Muscle layer of duodenum (tissue), 2 donors: Measurements from ENCODE around the gene OR10A6.

ENCODE experiments used
- H3K27ac ChIP-seq: one replicate; pipeline ENCODE4 v1.7.0; 2013; ENCODE audit warnings: mild to moderate bottlenecking, low read length
- H3K27me3 ChIP-seq: one replicate; pipeline ENCODE4 v1.7.0; 2013; ENCODE audit warnings: low read depth, mild to moderate bottlenecking, control low read depth, low read length
- H3K36me3 ChIP-seq, 2 donors: one replicate each; pipeline ENCODE4 v1.7.0; 2013; ENCODE audit warnings: low read length in 2 of 2, control low read depth in 1 of 2, mild to moderate bottlenecking in 1 of 2; ENCODE audit not compliant: insufficient read depth in 2 of 2, control insufficient read depth in 1 of 2
- H3K4me1 ChIP-seq, 2 donors: one replicate each; pipeline ENCODE4 v1.7.0; 2013; ENCODE audit warnings: low read length in 2 of 2, mild to moderate bottlenecking in 2 of 2, control low read depth in 1 of 2, moderate library complexity in 1 of 2; ENCODE audit not compliant: insufficient read depth in 2 of 2, control insufficient read depth in 1 of 2
- H3K4me3 ChIP-seq, 2 donors: one replicate each; pipeline ENCODE4 v1.7.0; 2013; ENCODE audit warnings: low read length in 2 of 2, low read depth in 1 of 2, mild to moderate bottlenecking in 1 of 2
- H3K9me3 ChIP-seq, 2 donors: one replicate each; pipeline ENCODE4 v1.7.0; 2013; ENCODE audit warnings: low read length in 2 of 2, control low read depth in 1 of 2, mild to moderate bottlenecking in 1 of 2; ENCODE audit not compliant: control insufficient read depth in 1 of 2
- donor health status: healthy.

Gene OR10A6

DNA sequence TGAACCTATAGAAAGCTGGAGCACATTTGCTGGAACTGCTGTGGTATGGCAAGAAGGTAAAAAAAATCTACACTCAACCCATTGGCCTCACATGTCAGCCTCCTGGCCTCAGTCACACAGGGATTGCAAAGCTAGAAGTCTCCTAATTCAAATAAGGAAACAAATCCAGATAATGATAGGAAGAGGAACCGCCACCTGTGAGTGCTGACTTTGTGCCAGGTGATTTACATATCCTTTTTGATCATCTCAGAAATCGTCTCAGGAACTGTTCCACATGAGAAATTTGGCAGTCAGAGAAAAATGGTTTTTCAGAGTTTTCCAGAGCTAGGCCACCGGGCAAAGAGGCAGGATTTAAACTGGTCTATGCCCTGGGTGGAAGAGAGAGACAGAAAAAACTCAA is 33.2 kb upstream of the OR10A6 start:
- Histone ChIP-seq H3K4me1 (no peaks in the 10 kb centered on the region), H3K36me3 (no peaks in the 10 kb centered on the region), H3K9me3 (no peaks in the 10 kb centered on the region), H3K4me3 (no peak overlapping the region), H3K27ac (no peak overlapping the region), H3K27me3 (no peaks in the 10 kb centered on the region)

DNA sequence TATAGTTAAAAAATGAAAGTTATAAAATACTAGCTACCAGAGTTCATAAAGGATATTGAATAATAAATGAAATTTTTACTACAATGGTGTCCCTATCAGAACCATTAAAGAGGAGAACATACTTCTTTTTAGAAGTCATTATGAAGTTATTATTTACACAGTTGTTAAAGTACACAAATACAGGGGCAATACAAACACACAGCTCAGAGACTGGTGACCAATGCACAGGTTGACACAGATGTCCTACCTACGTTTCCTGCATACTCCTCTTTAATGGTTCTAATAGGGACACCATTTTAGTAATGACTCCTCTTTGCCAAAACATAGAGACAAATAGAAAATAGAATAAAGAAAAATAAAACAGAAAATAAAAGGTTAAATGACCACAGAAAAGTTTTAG is 24.1 kb upstream of the OR10A6 start:
- Histone ChIP-seq H3K4me3 (no peak overlapping the region), H3K36me3 (no peaks in the 10 kb centered on the region), H3K27ac (no peak overlapping the region), H3K9me3 (peaks cover 0 to 2% of the 10 kb centered on the region in 2 donors), H3K4me1 (no peaks in the 10 kb centered on the region), H3K27me3 (no peaks in the 10 kb centered on the region)

DNA sequence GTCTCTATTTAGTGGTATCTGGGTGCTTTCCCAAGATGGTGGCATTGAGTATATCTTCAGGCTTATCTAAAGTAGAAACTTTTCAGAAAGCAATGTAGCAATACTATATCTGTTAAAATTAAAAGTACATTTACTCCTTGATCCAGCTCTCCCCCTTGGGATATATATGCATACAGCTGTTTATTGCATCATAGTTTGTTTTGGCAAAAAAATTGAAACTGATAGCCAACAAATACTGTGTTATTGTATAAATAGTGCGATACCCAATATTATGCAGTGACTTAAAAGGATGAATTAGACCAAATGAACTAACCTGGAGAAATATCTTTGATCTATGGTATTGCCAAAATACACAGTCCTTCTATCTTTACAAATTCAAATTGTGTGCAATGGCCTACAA is 18.9 kb upstream of the OR10A6 start:
- Histone ChIP-seq H3K27me3 (no peaks in the 10 kb centered on the region), H3K27ac (no peak overlapping the region), H3K4me3 (no peak overlapping the region), H3K9me3 (peaks cover 0 to 7% of the 10 kb centered on the region in 2 donors), H3K4me1 (no peaks in the 10 kb centered on the region), H3K36me3 (no peaks in the 10 kb centered on the region)

DNA sequence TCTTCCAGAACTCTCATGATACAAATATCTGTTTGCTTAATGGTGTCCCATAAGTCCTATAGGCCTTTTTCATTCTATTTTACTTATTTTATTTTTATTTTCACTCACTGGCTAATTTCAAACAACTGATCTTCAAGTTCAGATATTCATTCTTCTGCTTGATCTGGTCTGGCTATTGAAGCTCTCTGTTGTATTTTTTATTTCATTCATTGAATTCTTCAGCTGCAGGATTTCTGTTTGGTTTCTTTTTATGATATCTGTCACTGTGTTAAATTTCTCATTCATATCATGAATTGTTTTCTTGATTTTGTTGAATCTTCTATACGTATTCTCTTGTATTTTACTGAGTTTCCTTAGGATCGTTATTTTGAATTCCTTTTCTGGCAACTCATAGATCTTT is 13.1 kb upstream of the OR10A6 start:
- no peaks in the 10 kb centered on the region for H3K27me3 ChIP-seq
- H3K36me3 ChIP-seq = no peaks in the 10 kb centered on the region
- no peak overlapping the region for H3K27ac ChIP-seq
- no peak overlapping the region for H3K4me3 ChIP-seq
- H3K9me3 ChIP-seq = peaks cover 5 to 32% of the 10 kb centered on the region in 2 donors
- H3K4me1 ChIP-seq = no peaks in the 10 kb centered on the region

DNA sequence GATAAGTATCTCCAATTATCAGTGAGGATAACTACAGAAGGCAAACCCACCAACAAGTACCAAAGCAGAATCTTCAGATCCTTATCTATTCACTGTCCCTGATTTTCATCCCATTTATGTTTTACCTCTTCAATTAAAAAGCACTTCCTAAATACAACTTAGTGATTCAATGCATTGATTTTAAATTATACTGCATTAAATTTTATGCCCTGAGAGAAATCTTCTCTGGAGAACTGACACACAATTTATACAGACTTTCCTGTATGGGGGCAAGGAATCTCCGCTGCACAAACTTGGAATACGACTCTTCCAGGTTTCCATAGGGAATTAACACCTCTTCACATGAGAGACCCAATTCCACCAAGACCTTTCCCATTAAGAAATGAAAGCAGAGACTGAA is 10.5 kb upstream of the OR10A6 start, which contains the start of gene OR10A3:
OR10A3 (minus strand) TSS at position 101 of the 400 bp plus-strand sequence. CDS start 2,188 bp downstream, outside the sequence.
- Histone ChIP-seq H3K9me3 (peaks cover 5 to 32% of the 10 kb centered on the region in 2 donors), H3K27ac (no peak within 1 kb of the TSS), H3K27me3 (no peaks in the 10 kb centered on the region), H3K4me3 (no peak within 1 kb of the TSS), H3K36me3 (no peaks in the 10 kb centered on the region), H3K4me1 (no peaks in the 10 kb centered on the region)

DNA sequence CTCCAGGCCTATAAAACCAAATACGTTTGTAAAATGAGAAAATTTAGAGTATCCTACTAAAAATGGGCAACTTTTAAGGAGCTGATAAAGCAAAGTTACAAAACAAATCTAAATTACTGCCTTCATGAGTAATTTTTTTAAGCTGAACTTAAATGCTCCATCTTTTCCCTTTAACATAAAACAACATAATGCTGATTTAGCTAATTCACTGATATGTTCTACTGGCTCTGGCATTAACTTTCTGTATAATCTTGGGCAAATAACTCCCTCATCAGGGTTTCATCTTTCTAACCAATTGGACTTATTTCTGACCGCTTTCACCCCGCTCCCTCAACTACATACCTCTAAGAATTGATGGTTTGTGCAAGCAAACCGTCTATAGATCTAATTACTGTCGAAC is 10.1 kb upstream of the OR10A6 start:
- Histone ChIP-seq H3K27me3 (no peaks in the 10 kb centered on the region), H3K9me3 (peaks cover 5 to 32% of the 10 kb centered on the region in 2 donors), H3K4me1 (no peaks in the 10 kb centered on the region), H3K4me3 (no peak overlapping the region), H3K36me3 (no peaks in the 10 kb centered on the region), H3K27ac (no peak overlapping the region)

DNA sequence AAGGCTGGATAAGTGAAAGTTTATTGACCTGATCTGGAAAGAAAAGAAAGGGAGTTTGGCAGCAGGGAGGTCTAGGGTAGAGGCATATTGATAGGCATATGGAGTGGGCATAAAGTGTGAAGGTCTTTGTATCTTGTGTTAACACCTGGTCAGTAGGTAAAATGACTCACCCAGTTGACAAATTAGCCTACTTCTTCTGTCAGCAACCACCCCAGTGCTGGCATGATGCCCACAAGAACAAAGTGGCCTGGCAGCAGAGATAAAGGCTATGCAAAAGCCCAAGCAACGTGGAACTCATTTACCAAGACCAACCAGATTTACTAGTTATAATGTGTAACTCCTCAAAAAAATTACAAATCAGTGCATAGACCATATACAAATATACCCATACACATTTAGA is 5.5 kb upstream of the OR10A6 start:
- H3K4me1 ChIP-seq = no peaks in the 10 kb centered on the region
- H3K9me3 ChIP-seq = no peaks in the 10 kb centered on the region
- no peak overlapping the region for H3K27ac ChIP-seq
- no peaks in the 10 kb centered on the region for H3K36me3 ChIP-seq
- no peaks in the 10 kb centered on the region for H3K27me3 ChIP-seq
- H3K4me3 ChIP-seq = no peak overlapping the region

DNA sequence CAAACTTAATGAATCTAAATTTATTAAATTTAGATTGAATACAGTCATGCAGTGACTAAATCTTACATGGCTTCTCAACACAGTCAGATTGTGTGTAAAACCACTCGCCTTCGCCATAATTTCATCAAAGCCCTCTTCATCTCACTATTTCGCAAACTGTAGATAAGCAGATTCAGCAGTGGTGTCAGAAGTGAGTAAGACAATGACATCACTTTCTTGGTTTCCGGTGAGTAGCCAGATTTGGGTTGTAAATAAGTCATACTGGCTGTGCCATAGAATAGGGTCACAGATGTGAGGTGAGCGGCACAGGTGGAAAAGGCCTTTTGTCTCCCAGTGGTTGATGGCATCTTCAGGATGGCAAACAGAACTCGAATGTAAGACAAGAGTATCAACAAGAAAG is 3.4 kb downstream of the OR10A6 start:
- Histone ChIP-seq H3K4me3 (no peak overlapping the region), H3K27me3 (no peaks in the 10 kb centered on the region), H3K4me1 (no peaks in the 10 kb centered on the region), H3K27ac (no peak overlapping the region), H3K9me3 (no peaks in the 10 kb centered on the region), H3K36me3 (no peaks in the 10 kb centered on the region)

DNA sequence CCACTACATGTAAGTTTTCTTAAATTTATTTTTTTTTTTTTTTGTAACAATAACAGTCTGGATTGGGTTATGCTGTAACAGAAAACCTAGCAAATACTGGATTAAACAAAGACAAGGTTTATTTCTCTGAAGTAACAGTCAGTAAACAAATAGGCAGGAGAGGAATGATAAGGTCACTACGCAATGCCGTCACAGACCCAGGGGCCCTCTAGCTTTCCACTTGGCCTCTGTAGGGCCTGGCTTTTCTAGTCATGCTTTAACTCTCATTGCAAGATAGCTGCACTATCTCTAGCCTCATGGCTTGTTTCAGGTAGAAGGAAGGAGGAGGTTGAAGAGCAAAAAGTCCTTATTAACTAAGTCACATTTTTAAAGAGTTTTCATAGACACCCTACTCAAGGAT is 6.5 kb downstream of the OR10A6 start:
- Histone ChIP-seq H3K9me3 (no peaks in the 10 kb centered on the region), H3K4me1 (no peaks in the 10 kb centered on the region), H3K27ac (no peak overlapping the region), H3K27me3 (no peaks in the 10 kb centered on the region), H3K36me3 (no peaks in the 10 kb centered on the region), H3K4me3 (no peak overlapping the region)

DNA sequence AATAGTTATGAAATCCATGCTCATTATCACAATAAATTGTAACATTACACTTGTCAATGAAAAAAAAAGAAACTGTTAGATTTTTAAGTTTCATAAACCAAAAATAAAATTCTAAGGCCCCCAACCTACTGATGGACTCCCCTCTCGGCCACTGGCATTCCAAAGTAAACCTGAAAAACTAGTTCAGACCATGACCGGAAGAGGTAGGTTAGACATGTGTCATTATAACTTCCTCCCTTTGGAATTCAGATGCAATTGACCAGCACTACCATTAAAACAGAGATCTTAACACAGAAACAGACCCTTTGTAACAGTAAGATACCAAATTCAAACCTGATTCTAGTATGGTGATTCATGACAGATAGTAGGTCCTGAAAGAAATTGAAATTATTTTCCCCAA is 12.9 kb downstream of the OR10A6 start:
- H3K36me3 ChIP-seq = no peaks in the 10 kb centered on the region
- no peaks in the 10 kb centered on the region for H3K27me3 ChIP-seq
- no peaks in the 10 kb centered on the region for H3K9me3 ChIP-seq
- no peak overlapping the region for H3K4me3 ChIP-seq
- H3K4me1 ChIP-seq = no peaks in the 10 kb centered on the region
- H3K27ac ChIP-seq = no peak overlapping the region

DNA sequence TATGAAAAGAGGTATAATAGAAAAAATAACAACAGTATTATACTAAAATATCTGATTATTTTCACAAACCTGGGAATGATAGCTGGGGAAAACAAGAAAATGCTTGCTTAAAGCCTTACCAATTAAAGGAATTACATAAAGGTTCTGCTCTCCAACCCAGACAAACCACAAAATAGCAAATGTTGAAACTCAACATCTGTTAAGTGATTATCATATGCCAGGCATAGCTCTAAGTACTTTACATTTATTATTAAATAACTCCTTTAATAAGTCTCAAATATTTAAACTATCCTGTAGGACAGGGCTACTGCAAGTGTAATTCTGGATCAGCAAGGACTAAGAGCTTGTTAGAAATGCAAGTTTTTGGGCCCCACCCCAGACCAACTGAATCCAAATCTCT is 20.1 kb downstream of the OR10A6 start:
- no peaks in the 10 kb centered on the region for H3K4me1 ChIP-seq
- H3K9me3 ChIP-seq = no peaks in the 10 kb centered on the region
- H3K4me3 ChIP-seq = no peak overlapping the region
- H3K27ac ChIP-seq = no peak overlapping the region
- H3K36me3 ChIP-seq = no peaks in the 10 kb centered on the region
- no peaks in the 10 kb centered on the region for H3K27me3 ChIP-seq

DNA sequence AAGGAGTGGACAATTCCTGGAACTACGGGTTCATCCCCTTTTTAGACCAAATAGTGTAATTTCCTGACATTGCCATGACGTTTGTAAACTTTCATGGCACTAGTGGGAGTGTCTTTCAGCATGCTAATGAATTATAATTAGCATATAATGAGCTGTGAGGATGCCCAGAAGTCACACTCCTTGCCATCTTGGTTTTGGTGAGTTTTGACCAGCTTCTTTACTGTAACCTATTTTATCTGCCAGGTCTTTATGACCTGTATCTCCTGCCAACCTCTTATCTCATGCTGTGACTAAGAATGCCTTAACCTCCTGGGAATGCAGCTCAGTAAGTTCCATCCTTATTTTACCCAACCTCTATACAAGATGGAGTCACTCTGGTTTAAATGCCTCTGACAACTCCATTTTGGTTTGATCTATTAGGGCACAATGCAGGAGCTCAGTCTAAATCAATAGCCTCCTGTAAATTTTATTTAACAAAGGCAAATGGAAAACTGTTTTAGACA is 20.7 kb downstream of the OR10A6 start:
- Histone ChIP-seq H3K27me3 (no peaks in the 10 kb centered on the region), H3K4me1 (no peaks in the 10 kb centered on the region), H3K9me3 (no peaks in the 10 kb centered on the region), H3K4me3 (no peak overlapping the region), H3K36me3 (no peaks in the 10 kb centered on the region), H3K27ac (no peak overlapping the region)
